ENCODE data around the gene S100A10. TPM values are rescaled to one million over a fixed set of nuclear protein-coding genes. Genes with fewer than 3 reads are reported as not detected.

The S100A10 gene
- total RNA-seq, 1 experiment from 2014 or later, result 160 TPM

- H2BK15ac ChIP-seq (ENCODE audit: low read depth, low read length), result no peak overlapping the region
- no CpG with 5 or more reads among the region's 4 CpGs for WGBS (ENCODE audit: extremely low coverage, insufficient read length, low lambda C conversion rate)
- Mint-ChIP-seq H3K27ac (no peak overlapping the region; a peak in 1 of 7 replicates), H3K9me3 (no peaks in the 10 kb centered on the region), H3K27me3 (ENCODE audit: low read depth) (peaks cover 7% of the 10 kb centered on the region), H3K36me3 (ENCODE audit: insufficient read depth in 1 of 3, low read depth in 3 of 3) (no peaks in the 10 kb centered on the region), H3K4me1 (peaks cover 5 to 12% of the 10 kb centered on the region in 2 experiments; a peak in 3 of 4 replicates), H3K4me3 (no peak overlapping the region)
- no peak overlapping the region for H2BK120ac ChIP-seq (ENCODE audit: low read depth, low read length, poor library complexity, severe bottlenecking)
- H4K91ac ChIP-seq (ENCODE audit: insufficient read length, low read depth, low read length), result no peak overlapping the region
- peak overlapping the region; percentile 44 for H2AFZ ChIP-seq (ENCODE audit: low read length)
- H3K23ac ChIP-seq (ENCODE audit: insufficient read length, low read depth, low read length), result no peak overlapping the region
- H2BK5ac ChIP-seq (ENCODE audit: insufficient read length, low read length), result no peak overlapping the region
- H3K9ac ChIP-seq (ENCODE audit: extremely low read depth, insufficient read length, low read length), result no peak overlapping the region
- H3T11ph ChIP-seq (ENCODE audit: low read length), result no peak overlapping the region
- H3K56ac ChIP-seq (ENCODE audit: insufficient read length, low read depth, low read length), result no peak overlapping the region
- no peak overlapping the region for H2BK12ac ChIP-seq (ENCODE audit: insufficient read length, low read depth, low read length)
- no peak overlapping the region for H3K4ac ChIP-seq (ENCODE audit: low read depth, low read length)
- H3K9me3 ChIP-seq (ENCODE audit: control insufficient read depth, low read depth, low read length), result no peaks in the 10 kb centered on the region
- no peak overlapping the region for H3K4me2 ChIP-seq (ENCODE audit: insufficient read depth, insufficient read length, low read length)
- H2BK20ac ChIP-seq (ENCODE audit: low read depth, low read length, poor library complexity, severe bottlenecking), result no peak overlapping the region
- H3K27me3 ChIP-seq (ENCODE audit: insufficient read depth, low read length), result no peaks in the 10 kb centered on the region
- H4K5ac ChIP-seq (ENCODE audit: insufficient read length, low read depth, low read length), result no peak overlapping the region
- no peak overlapping the region for H3K14ac ChIP-seq (ENCODE audit: insufficient read depth, low read length)
- H3K79me1 ChIP-seq (ENCODE audit: insufficient read depth, low read depth, low read length, poor library complexity, severe bottlenecking), result no peaks in the 10 kb centered on the region
- H3K27ac ChIP-seq (ENCODE audit: insufficient read length, low read depth, low read length), result no peak overlapping the region
- no peak overlapping the region for H4K8ac ChIP-seq (replicated peaks; ENCODE audit: insufficient read length, low read depth, low read length)
- no peaks in the 10 kb centered on the region for H3K79me2 ChIP-seq (ENCODE audit: insufficient read depth, low read length)
- H3K23me2 ChIP-seq (ENCODE audit: insufficient read length, low read depth, low read length, poor library complexity, severe bottlenecking), result no peaks in the 10 kb centered on the region
- H3K4me1 ChIP-seq (ENCODE audit: insufficient read depth, low read length), result no peaks in the 10 kb centered on the region; the same call in 1 of the 2 replicates
- H2AK5ac ChIP-seq (ENCODE audit: insufficient read length, low read length), result no peak overlapping the region
- H4K20me1 ChIP-seq (ENCODE audit: control insufficient read depth, insufficient read depth, insufficient read length), result no peaks in the 10 kb centered on the region
- no peak overlapping the region for H3K18ac ChIP-seq (ENCODE audit: insufficient read length, low read depth, low read length)
- no peak for TF ChIP-seq CTCF (conservative IDR thresholded peaks at IDR 0.05)
- DNase-seq, result no peak
Observed at GRCh38 chr1:152000964-152001630, 7.4 kb upstream of the S100A10 start.

Data from H9 (cell line).